H9 (cell line): ENCODE results near the gene PDZD8. TPM values are rescaled to one million over a fixed set of nuclear protein-coding genes. Genes with fewer than 3 reads are reported as not detected.
A peak's percentile ranks its signal among the peaks of the same experiment; 100 is the strongest.

Source experiments
- DNase-seq: peaks from one replicate; pipeline ENCODE4 v3.0.0-alpha.2; 2017
- H2AFZ ChIP-seq: one replicate; pipeline ENCODE4 v1.6.1; 2013; ENCODE audit warnings: mild to moderate bottlenecking, low read length, control low read depth, moderate library complexity
- H2AK5ac ChIP-seq: 2 replicates; pipeline ENCODE4 v1.6.1; 2013; ENCODE audit warnings: low read length, control low read depth, mixed read lengths; ENCODE audit not compliant: insufficient read length
- H2BK120ac ChIP-seq: one replicate; pipeline ENCODE4 v1.6.1; 2013; ENCODE audit warnings: low read depth, mild to moderate bottlenecking, low read length, control low read depth, inconsistent platforms; ENCODE audit not compliant: poor library complexity, severe bottlenecking
- H2BK12ac ChIP-seq: 2 replicates; pipeline ENCODE4 v1.6.1; 2013; ENCODE audit warnings: low read length, control low read depth, mixed read lengths, low read depth; ENCODE audit not compliant: insufficient read length
- H2BK15ac ChIP-seq: 2 replicates; pipeline ENCODE4 v1.6.1; 2013; ENCODE audit warnings: low read depth, low read length, control low read depth
- H2BK20ac ChIP-seq: one replicate; pipeline ENCODE4 v1.6.1; 2013; ENCODE audit warnings: low read depth, mild to moderate bottlenecking, low read length, control low read depth, inconsistent platforms; ENCODE audit not compliant: poor library complexity, severe bottlenecking
- H2BK5ac ChIP-seq: 2 replicates; pipeline ENCODE4 v1.6.1; 2013; ENCODE audit warnings: low read length, control low read depth, mixed read lengths; ENCODE audit not compliant: insufficient read length
- H3K14ac ChIP-seq: 2 replicates; pipeline ENCODE4 v1.6.1; 2013; ENCODE audit warnings: low read length, control low read depth; ENCODE audit not compliant: insufficient read depth
- H3K18ac ChIP-seq: 2 replicates; pipeline ENCODE4 v1.6.1; 2013; ENCODE audit warnings: low read depth, mild to moderate bottlenecking, mixed read lengths, low read length, control low read depth; ENCODE audit not compliant: insufficient read length
- H3K23ac ChIP-seq: 2 replicates; pipeline ENCODE4 v1.6.1; 2013; ENCODE audit warnings: low read length, control low read depth, mixed read lengths, low read depth; ENCODE audit not compliant: insufficient read length
- H3K23me2 ChIP-seq: 2 replicates; pipeline ENCODE4 v1.6.1; 2013; ENCODE audit warnings: low read depth, mild to moderate bottlenecking, mixed read lengths, low read length, control low read depth; ENCODE audit not compliant: insufficient read length, poor library complexity, severe bottlenecking
- H3K27ac ChIP-seq: 2 replicates; pipeline ENCODE4 v1.5.1; 2013; ENCODE audit warnings: low read length, control low read depth, mixed read lengths, low read depth; ENCODE audit not compliant: insufficient read length
- H3K27me3 ChIP-seq: 2 replicates; pipeline ENCODE4 v1.6.1; 2013; ENCODE audit warnings: low read length, control low read depth, inconsistent platforms; ENCODE audit not compliant: insufficient read depth
- H3K4ac ChIP-seq: 2 replicates; pipeline ENCODE4 v1.6.1; 2013; ENCODE audit warnings: low read depth, mild to moderate bottlenecking, control low read depth, inconsistent platforms, low read length, moderate library complexity
- H3K4me1 ChIP-seq: 2 replicates; pipeline ENCODE4 v1.6.1; 2013; ENCODE audit warnings: low read length, control low read depth, inconsistent platforms; ENCODE audit not compliant: insufficient read depth
- H3K4me2 ChIP-seq: 2 replicates; pipeline ENCODE4 v1.6.1; 2013; ENCODE audit warnings: low read length, control low read depth, mixed read lengths; ENCODE audit not compliant: insufficient read length, insufficient read depth
- H3K56ac ChIP-seq: 2 replicates; pipeline ENCODE4 v1.6.1; 2013; ENCODE audit warnings: low read depth, mild to moderate bottlenecking, mixed read lengths, low read length, control low read depth; ENCODE audit not compliant: insufficient read length
- H3K79me1 ChIP-seq: 2 replicates; pipeline ENCODE4 v1.6.1; 2013; ENCODE audit warnings: low read depth, mild to moderate bottlenecking, moderate library complexity, low read length, control low read depth, inconsistent platforms; ENCODE audit not compliant: insufficient read depth, poor library complexity, severe bottlenecking
- H3K79me2 ChIP-seq: 2 replicates; pipeline ENCODE4 v1.6.1; 2013; ENCODE audit warnings: low read length, control low read depth, inconsistent platforms; ENCODE audit not compliant: insufficient read depth
- H3K9ac ChIP-seq: 2 replicates; pipeline ENCODE4 v1.6.1; 2013; ENCODE audit warnings: low read length, control low read depth, mixed read lengths; ENCODE audit not compliant: insufficient read length; ENCODE audit errors: extremely low read depth
- H3K9me3 ChIP-seq: one replicate; pipeline ENCODE4 v1.6.1; 2013; ENCODE audit warnings: low read depth, low read length, inconsistent platforms; ENCODE audit not compliant: control insufficient read depth
- H3T11ph ChIP-seq: one replicate; pipeline ENCODE4 v1.6.1; 2013; ENCODE audit warnings: mild to moderate bottlenecking, low read length, control low read depth, inconsistent platforms
- H4K20me1 ChIP-seq: one replicate; pipeline ENCODE4 v1.6.1; 2013; ENCODE audit not compliant: control insufficient read depth, insufficient read length, insufficient read depth
- H4K5ac ChIP-seq: 2 replicates; pipeline ENCODE4 v1.6.1; 2013; ENCODE audit warnings: low read depth, mild to moderate bottlenecking, mixed read lengths, low read length, control low read depth; ENCODE audit not compliant: insufficient read length
- H4K8ac ChIP-seq: replicated peaks from 2 replicates; pipeline ENCODE4 v1.6.1; 2013; ENCODE audit warnings: low read length, control low read depth, mixed read lengths, low read depth; ENCODE audit not compliant: insufficient read length
- H4K91ac ChIP-seq: 2 replicates; pipeline ENCODE4 v1.6.1; 2013; ENCODE audit warnings: low read depth, mild to moderate bottlenecking, moderate library complexity, mixed read lengths, low read length, control low read depth; ENCODE audit not compliant: insufficient read length
- H3K27ac Mint-ChIP-seq, 3 experiments: 2 replicates in 2 of 3; 3 replicates in 1 of 3; pipeline ENCODE4 v1.8.0; 2020 to 2021; ENCODE audit warnings: mixed read lengths in 3 of 3, mild to moderate bottlenecking in 1 of 3, moderate library complexity in 1 of 3
- H3K27me3 Mint-ChIP-seq: 2 replicates; pipeline ENCODE4 v1.8.0; 2021; ENCODE audit warnings: low read depth, mild to moderate bottlenecking, moderate library complexity, mixed read lengths
- H3K36me3 Mint-ChIP-seq, 3 experiments: 2 replicates in 2 of 3; 3 replicates in 1 of 3; pipeline ENCODE4 v1.8.0; 2020 to 2021; ENCODE audit warnings: low read depth in 3 of 3, mixed read lengths in 3 of 3; ENCODE audit not compliant: insufficient read depth in 1 of 3
- H3K4me1 Mint-ChIP-seq, 2 experiments: 2 replicates each; pipeline ENCODE4 v1.8.0; 2020; ENCODE audit warnings: mixed read lengths in 2 of 2
- H3K4me3 Mint-ChIP-seq, 2 experiments: 2 replicates in 1 of 2; 3 replicates in 1 of 2; pipeline ENCODE4 v1.8.0; 2020 to 2021; ENCODE audit warnings: mild to moderate bottlenecking in 2 of 2, mixed read lengths in 2 of 2, moderate library complexity in 1 of 2
- H3K9me3 Mint-ChIP-seq, 2 experiments: 2 replicates in 1 of 2; 3 replicates in 1 of 2; pipeline ENCODE4 v1.8.0; 2020; ENCODE audit warnings: mild to moderate bottlenecking in 2 of 2, mixed read lengths in 2 of 2, moderate library complexity in 1 of 2
- CTCF ChIP-seq: fragments of 200-600 bp; sonication (generic); conservative IDR thresholded peaks from 3 replicates; pipeline ENCODE4 v1.8.0; 2021; ENCODE audit warnings: antibody characterized with exemption, mild to moderate bottlenecking
- WGBS: extraction: QIAGEN DNeasy Blood & Tissue Kit; methylation state at CpG from one replicate; pipeline ENCODE4 v1.1.7; 2013; ENCODE audit warnings: missing lambda C conversion rate, low lambda C conversion rate, mixed read lengths; ENCODE audit not compliant: insufficient read length; ENCODE audit errors: extremely low coverage; 5-methylcytosine and 5-hydroxymethylcytosine counted together
- total RNA-seq: library from RNA; stranded (reverse); gene quantifications from 2 replicates; pipeline ENCODE4 v1.2.1, GENCODE V29; 2021

PDZD8 gene
- total RNA-seq, 1 experiment from 2014 or later, result 38.2 TPM

- Histone ChIP-seq H3K56ac (no peak overlapping the region), H3K79me1 (peaks cover 8% of the 10 kb centered on the region), H3K4ac (no peak overlapping the region), H2BK12ac (no peak overlapping the region), H4K8ac (no peak overlapping the region), H3K4me2 (peak overlapping the region; percentile 24), H3K23ac (no peak overlapping the region), H3K9me3 (no peaks in the 10 kb centered on the region), H3K18ac (no peak overlapping the region), H4K5ac (no peak overlapping the region), H2AFZ (no peak overlapping the region), H2BK15ac (no peak overlapping the region), H3K14ac (no peak overlapping the region), H2BK5ac (no peak overlapping the region), H2BK20ac (no peak overlapping the region), H3T11ph (no peak overlapping the region), H2AK5ac (no peak overlapping the region), H4K91ac (no peak overlapping the region), H3K9ac (no peak overlapping the region), H3K27ac (no peak overlapping the region), H4K20me1 (no peaks in the 10 kb centered on the region), H2BK120ac (no peak overlapping the region), H3K4me1 (no peaks in the 10 kb centered on the region; the same call in 1 of the 2 replicates), H3K23me2 (no peaks in the 10 kb centered on the region), H3K79me2 (peaks cover 19% of the 10 kb centered on the region; the same call in 1 of the 2 replicates), H3K27me3 (no peaks in the 10 kb centered on the region)
- no peak for TF ChIP-seq CTCF
- Mint-ChIP-seq H3K4me3 (peak overlapping the region in 1 of 2 experiments; percentile 46; a peak in 2 of 5 replicates), H3K36me3 (peaks cover 0 to 6% (median 5%) of the 10 kb centered on the region in 3 experiments; a peak in 4 of 7 replicates), H3K27ac (peak overlapping the region in 2 of 3 experiments; percentile 30 to 51; a peak in 5 of 7 replicates), H3K4me1 (peaks cover 25 to 33% of the 10 kb centered on the region in 2 experiments), H3K9me3 (no peaks in the 10 kb centered on the region), H3K27me3 (no peaks in the 10 kb centered on the region)
- DNase-seq, result no peak
- no CpG with 5 or more reads among the region's 6 CpGs for WGBS
Observed at GRCh38 chr10:117364110-117364960, 10.9 kb downstream of the PDZD8 start.
